Right renal cortex interstitium (tissue), 3 donors: ENCODE results near the gene MSH2. TPM values are rescaled to one million over a fixed set of nuclear protein-coding genes. Genes with fewer than 3 reads are reported as not detected.

Source experiments
- DNase-seq, 3 donors: peaks; one replicate each; pipeline ENCODE4 v3.0.0-alpha.2; 2013; ENCODE audit warnings: low read depth in 3 of 3, low spot score in 2 of 3
- polyA plus RNA-seq, 3 donors: library from polyadenylated mRNA; unstranded; fragments of 120-200 nt; gene quantifications; one replicate each; pipeline ENCODE4 v1.2.1, GENCODE V29; 2013; ENCODE audit not compliant: insufficient read length in 3 of 3

Gene MSH2
- polyA plus RNA-seq, 3 donors: 75.1 to 90.6 (median 83.8) TPM

DNA sequence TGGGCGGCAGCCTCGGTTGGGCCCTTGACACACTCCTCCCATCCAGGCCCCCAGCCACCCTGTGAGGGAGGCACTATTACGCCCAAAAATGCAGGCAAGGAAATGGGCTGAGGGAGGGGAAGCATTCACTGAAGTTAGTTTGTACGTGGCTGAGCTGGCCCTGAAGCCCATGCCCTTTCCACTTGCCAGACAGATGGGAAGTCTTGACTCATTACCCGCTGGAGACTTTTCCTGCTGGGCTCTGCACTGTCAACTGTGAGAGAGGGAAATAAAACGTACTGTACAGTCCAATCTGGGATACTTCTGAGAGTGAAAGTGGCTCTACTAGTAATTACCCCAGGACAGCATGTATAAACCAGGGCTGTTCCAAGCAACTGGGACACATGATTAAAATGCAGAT lies 125.9 kb downstream of the MSH2 start:
- DNase-seq: no peak

GRCh38 chr2:47530105-47530760 lies 127.3 kb downstream of the MSH2 start:
- DNase-seq: no peak

DNA sequence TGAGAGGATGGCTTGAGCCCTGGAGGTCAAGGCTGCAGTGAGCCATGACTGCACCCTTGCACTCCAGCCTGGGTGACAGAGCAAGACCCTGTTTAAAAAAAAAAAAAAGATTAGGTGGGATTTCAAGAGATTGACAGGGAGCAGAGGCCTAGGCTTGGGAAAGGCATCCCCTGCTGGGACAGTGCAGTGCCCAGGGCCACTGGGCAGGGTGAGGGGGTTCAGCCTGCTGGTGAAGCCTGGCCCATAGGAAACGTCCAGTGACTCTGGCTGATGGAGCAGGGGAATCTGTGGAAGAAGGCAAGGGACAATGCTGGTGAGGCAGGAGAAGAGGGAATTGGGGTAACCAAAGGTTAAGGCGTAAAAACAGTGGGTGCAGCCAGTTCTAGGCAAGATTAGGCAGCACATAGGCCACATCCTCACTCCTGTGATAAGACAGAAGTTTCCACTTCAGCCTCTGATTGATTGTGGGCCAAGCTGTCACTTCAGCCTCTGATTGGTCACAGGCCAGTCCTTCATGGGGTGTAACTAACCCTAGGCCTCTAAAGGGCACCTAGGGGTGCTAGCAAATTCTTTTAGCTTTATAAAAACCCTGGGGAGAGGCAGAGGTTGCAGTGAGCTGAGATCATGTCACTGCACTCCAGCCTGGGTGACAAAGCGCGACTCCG lies 128.6 kb downstream of the MSH2 start:
- DNase-seq: no peak

Other genes with a start within 250 kb of the MSH2 start
- gene STPG4, start 247.8 kb upstream of the MSH2 start, polyA plus RNA-seq: not detected
- gene CALM2, start 226.6 kb upstream of the MSH2 start, polyA plus RNA-seq: 1,000 to 10,000 TPM; 1,094 to 1,319 (median 1,309) TPM
- 100 to 1,000 TPM; 479 to 494 (median 479) TPM for gene EPCAM, start 33.8 kb upstream of the MSH2 start, polyA plus RNA-seq
- under 1 TPM; 0.24 to 0.40 (median 0.32) TPM for gene KCNK12, start 167.8 kb downstream of the MSH2 start, polyA plus RNA-seq